ENCODE results near the gene NOS1AP. TPM values are rescaled to one million over a fixed set of nuclear protein-coding genes. Genes with fewer than 3 reads are reported as not detected.

NOS1AP gene
- total and polyA plus RNA-seq, 2 experiments from 2014 or later, result 5.8 to 6.6 TPM

DNA sequence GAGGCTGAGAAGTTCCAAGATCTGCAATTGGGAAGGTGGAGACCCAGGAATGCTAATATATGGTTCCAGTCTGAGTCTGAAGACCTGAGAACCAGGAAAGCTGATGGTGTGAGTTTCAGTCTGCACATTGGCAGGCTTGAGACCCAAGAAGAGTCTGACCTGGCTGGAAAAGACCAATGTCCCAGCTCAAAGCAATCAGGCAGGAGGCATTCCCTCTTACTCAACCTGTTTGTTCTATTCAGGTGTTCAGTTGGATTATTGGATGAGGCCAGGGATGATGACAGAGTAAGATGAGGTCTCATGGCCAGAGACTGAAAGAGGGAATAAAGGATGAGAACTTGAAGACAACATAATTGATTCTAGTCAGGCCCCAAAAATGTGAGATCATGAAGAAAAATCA, 257.1 kb downstream of the NOS1AP start:
- ATAC-seq (no peak), DNase-seq (ENCODE audit: low spot score) (no peak)
- Histone ChIP-seq H2AFZ (no peak overlapping the region), H3K36me3 (ENCODE audit: insufficient read depth) (no peaks in the 10 kb centered on the region), H4K20me1 (replicated peaks; ENCODE audit: insufficient read depth) (no peaks in the 10 kb centered on the region; the same call in 1 of the 2 replicates), H3K9me2 (ENCODE audit: insufficient read depth) (no peaks in the 10 kb centered on the region), H3K4me2 (no peak overlapping the region), H3K79me2 (replicated peaks; ENCODE audit: insufficient read depth) (no peaks in the 10 kb centered on the region), H3K27me3 (ENCODE audit: insufficient read depth) (no peaks in the 10 kb centered on the region), H3K4me1 (ENCODE audit: insufficient read depth) (no peaks in the 10 kb centered on the region), H3K4me3 (no peak overlapping the region), H3K27ac (ENCODE audit: low read depth) (no peak overlapping the region), H3F3A (replicated peaks; ENCODE audit: low read depth) (no peaks in the 10 kb centered on the region)
- no peaks in the 10 kb centered on the region for H3K4me1 Mint-ChIP-seq
- peaks cover 3% of the 10 kb centered on the region for H3K27me3 Mint-ChIP-seq (ENCODE audit: insufficient read depth, low read depth, poor library complexity)
- TF ChIP-seq EZH2 (IDR thresholded peaks at IDR 0.05; ENCODE audit: low read depth, unreplicated experiment) (no peak), STAT1 (IDR thresholded peaks at IDR 0.05; ENCODE audit: unreplicated experiment) (no peak), POLR2AphosphoS5 (IDR thresholded peaks at IDR 0.05; ENCODE audit: low read depth) (no peak), CREB1 (CRISPR knock-in tag; IDR thresholded peaks at IDR 0.05; ENCODE audit: low read depth) (no peak), NANOG (IDR thresholded peaks at IDR 0.05; ENCODE audit: borderline replicate concordance) (no peak), ZNF331 (CRISPR knock-in tag; IDR thresholded peaks at IDR 0.05; ENCODE audit: low read depth) (no peak), JUNB (IDR thresholded peaks at IDR 0.05; ENCODE audit: unreplicated experiment) (no peak), ZNF114 (CRISPR knock-in tag; IDR thresholded peaks at IDR 0.05) (no peak)
- TF ChIP-seq, protein P1, sequence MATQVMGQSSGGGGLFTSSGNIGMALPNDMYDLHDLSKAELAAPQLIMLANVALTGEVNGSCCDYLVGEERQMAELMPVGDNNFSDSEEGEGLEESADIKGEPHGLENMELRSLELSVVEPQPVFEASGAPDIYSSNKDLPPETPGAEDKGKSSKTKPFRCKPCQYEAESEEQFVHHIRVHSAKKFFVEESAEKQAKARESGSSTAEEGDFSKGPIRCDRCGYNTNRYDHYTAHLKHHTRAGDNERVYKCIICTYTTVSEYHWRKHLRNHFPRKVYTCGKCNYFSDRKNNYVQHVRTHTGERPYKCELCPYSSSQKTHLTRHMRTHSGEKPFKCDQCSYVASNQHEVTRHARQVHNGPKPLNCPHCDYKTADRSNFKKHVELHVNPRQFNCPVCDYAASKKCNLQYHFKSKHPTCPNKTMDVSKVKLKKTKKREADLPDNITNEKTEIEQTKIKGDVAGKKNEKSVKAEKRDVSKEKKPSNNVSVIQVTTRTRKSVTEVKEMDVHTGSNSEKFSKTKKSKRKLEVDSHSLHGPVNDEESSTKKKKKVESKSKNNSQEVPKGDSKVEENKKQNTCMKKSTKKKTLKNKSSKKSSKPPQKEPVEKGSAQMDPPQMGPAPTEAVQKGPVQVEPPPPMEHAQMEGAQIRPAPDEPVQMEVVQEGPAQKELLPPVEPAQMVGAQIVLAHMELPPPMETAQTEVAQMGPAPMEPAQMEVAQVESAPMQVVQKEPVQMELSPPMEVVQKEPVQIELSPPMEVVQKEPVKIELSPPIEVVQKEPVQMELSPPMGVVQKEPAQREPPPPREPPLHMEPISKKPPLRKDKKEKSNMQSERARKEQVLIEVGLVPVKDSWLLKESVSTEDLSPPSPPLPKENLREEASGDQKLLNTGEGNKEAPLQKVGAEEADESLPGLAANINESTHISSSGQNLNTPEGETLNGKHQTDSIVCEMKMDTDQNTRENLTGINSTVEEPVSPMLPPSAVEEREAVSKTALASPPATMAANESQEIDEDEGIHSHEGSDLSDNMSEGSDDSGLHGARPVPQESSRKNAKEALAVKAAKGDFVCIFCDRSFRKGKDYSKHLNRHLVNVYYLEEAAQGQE (IDR thresholded peaks at IDR 0.05; ENCODE audit: unreplicated experiment), result no peak
- TF ChIP-seq, protein P2, sequence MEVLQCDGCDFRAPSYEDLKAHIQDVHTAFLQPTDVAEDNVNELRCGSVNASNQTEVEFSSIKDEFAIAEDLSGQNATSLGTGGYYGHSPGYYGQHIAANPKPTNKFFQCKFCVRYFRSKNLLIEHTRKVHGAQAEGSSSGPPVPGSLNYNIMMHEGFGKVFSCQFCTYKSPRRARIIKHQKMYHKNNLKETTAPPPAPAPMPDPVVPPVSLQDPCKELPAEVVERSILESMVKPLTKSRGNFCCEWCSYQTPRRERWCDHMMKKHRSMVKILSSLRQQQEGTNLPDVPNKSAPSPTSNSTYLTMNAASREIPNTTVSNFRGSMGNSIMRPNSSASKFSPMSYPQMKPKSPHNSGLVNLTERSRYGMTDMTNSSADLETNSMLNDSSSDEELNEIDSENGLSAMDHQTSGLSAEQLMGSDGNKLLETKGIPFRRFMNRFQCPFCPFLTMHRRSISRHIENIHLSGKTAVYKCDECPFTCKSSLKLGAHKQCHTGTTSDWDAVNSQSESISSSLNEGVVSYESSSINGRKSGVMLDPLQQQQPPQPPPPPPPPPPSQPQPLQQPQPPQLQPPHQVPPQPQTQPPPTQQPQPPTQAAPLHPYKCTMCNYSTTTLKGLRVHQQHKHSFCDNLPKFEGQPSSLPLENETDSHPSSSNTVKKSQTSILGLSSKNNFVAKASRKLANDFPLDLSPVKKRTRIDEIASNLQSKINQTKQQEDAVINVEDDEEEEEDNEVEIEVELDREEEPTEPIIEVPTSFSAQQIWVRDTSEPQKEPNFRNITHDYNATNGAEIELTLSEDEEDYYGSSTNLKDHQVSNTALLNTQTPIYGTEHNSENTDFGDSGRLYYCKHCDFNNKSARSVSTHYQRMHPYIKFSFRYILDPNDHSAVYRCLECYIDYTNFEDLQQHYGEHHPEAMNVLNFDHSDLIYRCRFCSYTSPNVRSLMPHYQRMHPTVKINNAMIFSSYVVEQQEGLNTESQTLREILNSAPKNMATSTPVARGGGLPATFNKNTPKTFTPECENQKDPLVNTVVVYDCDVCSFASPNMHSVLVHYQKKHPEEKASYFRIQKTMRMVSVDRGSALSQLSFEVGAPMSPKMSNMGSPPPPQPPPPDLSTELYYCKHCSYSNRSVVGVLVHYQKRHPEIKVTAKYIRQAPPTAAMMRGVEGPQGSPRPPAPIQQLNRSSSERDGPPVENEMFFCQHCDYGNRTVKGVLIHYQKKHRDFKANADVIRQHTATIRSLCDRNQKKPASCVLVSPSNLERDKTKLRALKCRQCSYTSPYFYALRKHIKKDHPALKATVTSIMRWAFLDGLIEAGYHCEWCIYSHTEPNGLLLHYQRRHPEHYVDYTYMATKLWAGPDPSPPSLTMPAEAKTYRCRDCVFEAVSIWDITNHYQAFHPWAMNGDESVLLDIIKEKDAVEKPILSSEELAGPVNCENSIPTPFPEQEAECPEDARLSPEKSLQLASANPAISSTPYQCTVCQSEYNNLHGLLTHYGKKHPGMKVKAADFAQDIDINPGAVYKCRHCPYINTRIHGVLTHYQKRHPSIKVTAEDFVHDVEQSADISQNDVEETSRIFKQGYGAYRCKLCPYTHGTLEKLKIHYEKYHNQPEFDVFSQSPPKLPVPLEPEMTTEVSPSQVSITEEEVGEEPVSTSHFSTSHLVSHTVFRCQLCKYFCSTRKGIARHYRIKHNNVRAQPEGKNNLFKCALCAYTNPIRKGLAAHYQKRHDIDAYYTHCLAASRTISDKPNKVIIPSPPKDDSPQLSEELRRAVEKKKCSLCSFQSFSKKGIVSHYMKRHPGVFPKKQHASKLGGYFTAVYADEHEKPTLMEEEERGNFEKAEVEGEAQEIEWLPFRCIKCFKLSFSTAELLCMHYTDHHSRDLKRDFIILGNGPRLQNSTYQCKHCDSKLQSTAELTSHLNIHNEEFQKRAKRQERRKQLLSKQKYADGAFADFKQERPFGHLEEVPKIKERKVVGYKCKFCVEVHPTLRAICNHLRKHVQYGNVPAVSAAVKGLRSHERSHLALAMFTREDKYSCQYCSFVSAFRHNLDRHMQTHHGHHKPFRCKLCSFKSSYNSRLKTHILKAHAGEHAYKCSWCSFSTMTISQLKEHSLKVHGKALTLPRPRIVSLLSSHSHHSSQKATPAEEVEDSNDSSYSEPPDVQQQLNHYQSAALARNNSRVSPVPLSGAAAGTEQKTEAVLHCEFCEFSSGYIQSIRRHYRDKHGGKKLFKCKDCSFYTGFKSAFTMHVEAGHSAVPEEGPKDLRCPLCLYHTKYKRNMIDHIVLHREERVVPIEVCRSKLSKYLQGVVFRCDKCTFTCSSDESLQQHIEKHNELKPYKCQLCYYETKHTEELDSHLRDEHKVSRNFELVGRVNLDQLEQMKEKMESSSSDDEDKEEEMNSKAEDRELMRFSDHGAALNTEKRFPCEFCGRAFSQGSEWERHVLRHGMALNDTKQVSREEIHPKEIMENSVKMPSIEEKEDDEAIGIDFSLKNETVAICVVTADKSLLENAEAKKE (CRISPR knock-in tag; IDR thresholded peaks at IDR 0.05), result no peak
- no peak overlapping the region for H3K4me3 Mint-ChIP-seq
- H3K9me3 Mint-ChIP-seq, result no peaks in the 10 kb centered on the region
- H3K36me3 Mint-ChIP-seq (ENCODE audit: low read depth), result no peaks in the 10 kb centered on the region
- no peak overlapping the region for H3K27ac Mint-ChIP-seq
